Gastroesophageal sphincter (tissue), 4 donors: Measurements from ENCODE around the gene MYF6. TPM values are rescaled to one million over a fixed set of nuclear protein-coding genes. Genes with fewer than 3 reads are reported as not detected.

Experiments used
- ATAC-seq: fragments of 150-250 bp; one replicate; pipeline ENCODE4 v1.9.1; 2016; ENCODE audit warnings: mild to moderate bottlenecking, moderate library complexity
- H3K27ac ChIP-seq, 4 donors: fragments of 200-600 bp; sonication (generic) in 3 of 4; 1 replicate in 3 of 4; 2 replicates in 1 of 4; pipeline ENCODE4 v1.5.1; 2016 to 2019
- H3K27me3 ChIP-seq: fragments of 200-600 bp; sonication (generic); one replicate; pipeline ENCODE4 v1.5.1; 2019
- H3K36me3 ChIP-seq, 2 donors: fragments of 200-600 bp; sonication (generic); one replicate each; pipeline ENCODE4 v1.5.1; 2019; ENCODE audit warnings: control low read depth in 1 of 2
- H3K4me1 ChIP-seq, 3 donors: fragments of 200-600 bp; sonication (generic); 1 replicate in 2 of 3; 2 replicates in 1 of 3; pipeline ENCODE4 v1.5.1; 2016 to 2019; ENCODE audit warnings: control low read depth in 2 of 3
- H3K4me3 ChIP-seq, 2 donors: fragments of 200-600 bp; sonication (generic); one replicate each; pipeline ENCODE4 v1.5.1; 2019; ENCODE audit warnings: mild to moderate bottlenecking in 1 of 2, moderate library complexity in 1 of 2
- H3K9me3 ChIP-seq, 3 donors: fragments of 200-600 bp; sonication (generic); one replicate each; pipeline ENCODE4 v1.5.1; 2017 to 2019; ENCODE audit warnings: control low read depth in 2 of 3
- CTCF ChIP-seq, 4 experiments: fragments of 200-600 bp in 2 of 4; fragments of 450-650 bp in 2 of 4; sonication (generic) in 1 of 4; IDR thresholded peaks; one replicate each; pipeline ENCODE4 v1.5.1; 2017 to 2019; ENCODE audit warnings: antibody characterized with exemption in 4 of 4, mild to moderate bottlenecking in 2 of 4, moderate library complexity in 2 of 4
- EP300 ChIP-seq: sonication (generic); formaldehyde crosslinking; IDR thresholded peaks from one replicate; pipeline ENCODE4 v1.6.1; 2017; ENCODE audit warnings: antibody characterized with exemption, mild to moderate bottlenecking
- POLR2A ChIP-seq, 2 donors: fragments of 450-650 bp; IDR thresholded peaks; one replicate each; pipeline ENCODE4 v1.6.1; 2017; ENCODE audit warnings: antibody characterized with exemption in 2 of 2, mild to moderate bottlenecking in 2 of 2, moderate library complexity in 1 of 2
- POLR2AphosphoS5 ChIP-seq: sonication (generic); formaldehyde crosslinking; IDR thresholded peaks from one replicate; pipeline ENCODE4 v1.6.1; 2017; ENCODE audit warnings: antibody characterized with exemption
- WGBS, 2 donors: methylation state at CpG; one replicate each; pipeline ENCODE4 v1.1.5; 2018; ENCODE audit warnings: low coverage in 1 of 2; 5-methylcytosine and 5-hydroxymethylcytosine counted together
- total RNA-seq, 4 donors: library from RNA; depleted of rRNA; stranded (reverse); fragments of >200 nt; gene quantifications; one replicate each; pipeline ENCODE4 v1.1.0, GENCODE V29; 2016

The MYF6 gene
- total RNA-seq, 4 donors from 2014 or later, result not detected

DNA sequence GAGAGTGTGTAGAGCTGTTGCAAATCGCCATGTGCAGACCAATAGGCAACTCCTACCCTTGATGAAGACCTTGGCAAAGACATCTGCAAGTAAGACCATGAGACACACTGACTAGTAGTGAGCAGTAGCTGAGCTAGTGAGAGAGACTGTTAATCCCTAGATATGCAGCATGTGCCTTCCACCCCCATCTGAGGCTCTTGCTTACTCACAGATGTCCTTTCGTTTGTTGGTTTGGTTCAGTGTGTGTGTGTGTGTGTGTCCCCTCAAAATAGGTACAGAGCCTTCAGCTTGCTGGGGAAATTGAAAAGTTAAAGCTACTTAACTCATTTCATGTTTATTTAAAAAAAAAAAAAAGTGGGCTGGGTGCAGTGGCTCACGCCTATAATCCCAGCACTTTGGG, 46.8 kb downstream of the MYF6 start:
- TF ChIP-seq CTCF (IDR thresholded peaks at IDR 0.05), result no peak
- TF ChIP-seq POLR2A (IDR thresholded peaks at IDR 0.05), result no peak
- TF ChIP-seq EP300, result no peak
- Histone ChIP-seq H3K27me3 (no peaks in the 10 kb centered on the region), H3K27ac (no peak overlapping the region), H3K4me1 (no peaks in the 10 kb centered on the region), H3K36me3 (no peaks in the 10 kb centered on the region), H3K4me3 (no peak overlapping the region), H3K9me3 (no peaks in the 10 kb centered on the region)
- ATAC-seq, result no peak
- WGBS, 2 donors, result 85 to 100% methylated on average over 1 of the region's 3 CpGs

DNA sequence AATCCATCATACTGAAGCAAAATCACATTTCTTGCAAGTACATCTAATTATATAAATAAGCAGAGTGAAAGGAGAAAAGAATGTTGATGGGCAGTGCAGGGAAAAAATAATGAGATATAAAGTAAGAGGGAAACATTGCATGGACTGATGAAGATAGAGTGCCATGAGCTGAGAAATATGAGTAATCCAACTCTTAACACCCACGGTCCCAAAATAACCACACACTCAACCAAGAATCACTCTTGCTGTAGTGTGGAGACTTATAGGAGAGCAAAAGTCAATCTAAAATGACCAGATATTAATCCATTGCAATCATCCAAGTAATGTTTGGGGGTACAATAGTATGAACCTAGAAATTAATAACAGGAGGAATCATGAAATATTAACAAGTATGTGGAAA, 49.4 kb downstream of the MYF6 start:
- WGBS, 2 donors, result 36 to 60% methylated on average over 1 of the region's 1 CpG
- TF ChIP-seq POLR2AphosphoS5 (no peak), EP300 (no peak), CTCF (IDR thresholded peaks at IDR 0.05) (no peak), POLR2A (IDR thresholded peaks at IDR 0.05) (no peak)
- Histone ChIP-seq H3K27me3 (no peaks in the 10 kb centered on the region), H3K4me3 (no peak overlapping the region), H3K27ac (no peak overlapping the region), H3K9me3 (no peaks in the 10 kb centered on the region), H3K36me3 (no peaks in the 10 kb centered on the region), H3K4me1 (no peaks in the 10 kb centered on the region)
- no peak for ATAC-seq

Other genes starting within 250 kb of the MYF6 start
- gene MYF5, start 9.3 kb downstream of the MYF6 start, total RNA-seq, result not detected
- gene LIN7A, start 230.3 kb downstream of the MYF6 start, total RNA-seq, result 10 to 100 TPM in 2 of 4 donors, 1 to 10 TPM in 2; 6.6 to 50.6 (median 11.9) TPM